ENCODE results near the gene IDH3G. TPM values are rescaled to one million over a fixed set of nuclear protein-coding genes. Genes with fewer than 3 reads are reported as not detected.

The IDH3G gene
- total RNA-seq, 1 experiment from 2014 or later: 89.4 TPM

- Histone ChIP-seq H3K4me3 (ENCODE audit: low read depth in 2 of 2, low read length in 2 of 2) (no peak overlapping the region), H3K4me1 (ENCODE audit: control insufficient read depth, insufficient read depth, low read length) (peaks cover 36% of the 10 kb centered on the region), H3K27me3 (ENCODE audit: control insufficient read depth, insufficient read depth, low read length) (no peaks in the 10 kb centered on the region), H3K9me3 (ENCODE audit: control insufficient read depth, insufficient read depth, low read depth, low read length) (no peaks in the 10 kb centered on the region), H3K27ac (ENCODE audit: low read length) (no peak overlapping the region), H3K36me3 (ENCODE audit: control insufficient read depth, insufficient read depth, low read length) (no peaks in the 10 kb centered on the region)
- in situ Hi-C loops (cut with HindIII; ENCODE audit: low pct_unique_long_range_greater_than_20kb, low sequenced_read_pairs) (no loop called here), intact Hi-C loops (cut with micrococcal nuclease; ENCODE audit: unreplicated experiment) (no loop called here)
- DNase-seq (ENCODE audit: low read depth, low spot score) (no peak), ATAC-seq (no peak)
- BruUV-seq (replicated peaks): no TSS peak
- TF ChIP-seq TCF7L2 (IDR thresholded peaks at IDR 0.05; ENCODE audit: low read depth, low read length): no peak
- no peak for TF ChIP-seq REST (IDR thresholded peaks at IDR 0.05; ENCODE audit: insufficient read depth in 1 of 2, low read depth in 2 of 2, low read length in 1 of 2)
- TF ChIP-seq POLR2AphosphoS5 (IDR thresholded peaks at IDR 0.05; ENCODE audit: low read depth, low read length): no peak
- no peak for TF ChIP-seq CTCF (IDR thresholded peaks at IDR 0.05)
- no peak for TF ChIP-seq SIN3A (IDR thresholded peaks at IDR 0.05; ENCODE audit: borderline replicate concordance, insufficient read depth, low read depth, low read length)
- ChIA-PET CTCF (no interaction called here), POLR2A (no interaction called here)
These were observed 30.2 kb upstream of the IDH3G start for GRCh38 chrX:153824348-153824747.

GRCh38 chrX:153821066-153821465 is 26.9 kb upstream of the IDH3G start:
- intact Hi-C loops (cut with micrococcal nuclease; ENCODE audit: unreplicated experiment): no loop called here
- Histone ChIP-seq H3K27ac (ENCODE audit: low read length) (no peak overlapping the region), H3K4me3 (ENCODE audit: low read depth in 2 of 2, low read length in 2 of 2) (no peak overlapping the region), H3K9me3 (ENCODE audit: control insufficient read depth, insufficient read depth, low read depth, low read length) (no peaks in the 10 kb centered on the region), H3K27me3 (ENCODE audit: control insufficient read depth, insufficient read depth, low read length) (no peaks in the 10 kb centered on the region), H3K4me1 (ENCODE audit: control insufficient read depth, insufficient read depth, low read length) (peaks cover 30% of the 10 kb centered on the region), H3K36me3 (ENCODE audit: control insufficient read depth, insufficient read depth, low read length) (no peaks in the 10 kb centered on the region)
- ChIA-PET POLR2A (no interaction called here), CTCF (no interaction called here)
- in situ Hi-C loops (cut with HindIII; ENCODE audit: low pct_unique_long_range_greater_than_20kb, low sequenced_read_pairs): no loop called here
- no peak for ATAC-seq
- TF ChIP-seq REST (IDR thresholded peaks at IDR 0.05; ENCODE audit: insufficient read depth in 1 of 2, low read depth in 2 of 2, low read length in 1 of 2) (no peak), SIN3A (IDR thresholded peaks at IDR 0.05; ENCODE audit: borderline replicate concordance, insufficient read depth, low read depth, low read length) (no peak), POLR2AphosphoS5 (IDR thresholded peaks at IDR 0.05; ENCODE audit: low read depth, low read length) (no peak), CTCF (IDR thresholded peaks at IDR 0.05) (no peak), TCF7L2 (IDR thresholded peaks at IDR 0.05; ENCODE audit: low read depth, low read length) (no peak)
- no peak for DNase-seq (ENCODE audit: low read depth, low spot score)
- no TSS peak for BruUV-seq (replicated peaks)
